SHP77 treated with DMSO at 0.1 percent for 48 hours (cell line): Measurements from ENCODE around the gene SMAD3.

Experiments used
- DNase-seq: peaks from one replicate; lab custom pipeline; 2025; lab: John Stamatoyannopoulos, UW

The SMAD3 gene

GRCh38 chr15:67036775-67037555 is 28.4 kb upstream of the SMAD3 start:
- no peak for DNase-seq

GRCh38 chr15:67037694-67038093 is 27.7 kb upstream of the SMAD3 start:
- no peak for DNase-seq

- DNase-seq = no peak
Measured at GRCh38 chr15:67038736-67039135, 26.7 kb upstream of the SMAD3 start.

GRCh38 chr15:67039384-67040075 is 25.9 kb upstream of the SMAD3 start:
- DNase-seq = no peak

GRCh38 chr15:67040277-67040676 is 25.1 kb upstream of the SMAD3 start:
- DNase-seq = no peak

- no peak for DNase-seq
Measured at GRCh38 chr15:67042551-67043142, 22.8 kb upstream of the SMAD3 start.

GRCh38 chr15:67043939-67044771 is 21.2 kb upstream of the SMAD3 start:
- DNase-seq = no peak

- DNase-seq = no peak
Measured at GRCh38 chr15:67047149-67047661, 18.2 kb upstream of the SMAD3 start.

- DNase-seq = no peak
Measured at GRCh38 chr15:67048281-67049279, 16.8 kb upstream of the SMAD3 start.

GRCh38 chr15:67049351-67050044 is 15.9 kb upstream of the SMAD3 start:
- no peak for DNase-seq

GRCh38 chr15:67050062-67050461 is 15.3 kb upstream of the SMAD3 start:
- no peak for DNase-seq

GRCh38 chr15:67050522-67051087 is 14.8 kb upstream of the SMAD3 start:
- DNase-seq = no peak

GRCh38 chr15:67051088-67052045 is 14.0 kb upstream of the SMAD3 start:
- DNase-seq = peak; percentile 31

- DNase-seq = no peak
Measured at GRCh38 chr15:67054676-67055075, 10.7 kb upstream of the SMAD3 start.

GRCh38 chr15:67059127-67059553 is 6.3 kb upstream of the SMAD3 start:
- no peak for DNase-seq

- no peak for DNase-seq
Measured at GRCh38 chr15:67061811-67062368, 3.5 kb upstream of the SMAD3 start.

GRCh38 chr15:67062369-67062985 is 2.9 kb upstream of the SMAD3 start:
- DNase-seq = no peak
